Chondrocyte (in vitro differentiated cells): Measurements from ENCODE around the gene XG. TPM values are rescaled to one million over a fixed set of nuclear protein-coding genes. Genes with fewer than 3 reads are reported as not detected.

Source experiments
- DNase-seq: peaks from one replicate; pipeline ENCODE4 v3.0.0; 2021; ENCODE audit warnings: mixed read lengths, low spot score
- H3K27ac Mint-ChIP-seq: one replicate; pipeline ENCODE4 v1.8.0; 2021; ENCODE audit warnings: mild to moderate bottlenecking, moderate library complexity, mixed read lengths; ENCODE audit not compliant: unreplicated experiment
- H3K27me3 Mint-ChIP-seq: 2 replicates; pipeline ENCODE4 v1.8.0; 2021; ENCODE audit warnings: low read depth, mixed read lengths
- H3K36me3 Mint-ChIP-seq: 2 replicates; pipeline ENCODE4 v1.8.0; 2021; ENCODE audit warnings: low read depth, mixed read lengths
- H3K4me1 Mint-ChIP-seq: 2 replicates; pipeline ENCODE4 v1.8.0; 2021; ENCODE audit warnings: low read depth, mild to moderate bottlenecking, mixed read lengths
- H3K4me3 Mint-ChIP-seq: one replicate; pipeline ENCODE4 v1.8.0; 2021; ENCODE audit warnings: mild to moderate bottlenecking, moderate library complexity, mixed read lengths; ENCODE audit not compliant: unreplicated experiment
- H3K9me3 Mint-ChIP-seq: 2 replicates; pipeline ENCODE4 v1.8.0; 2021; ENCODE audit warnings: low read depth, mixed read lengths
- CTCF ChIP-seq: fragments of 200-600 bp; sonication (generic); IDR thresholded peaks from 2 replicates; pipeline ENCODE4 v1.5.0; 2021; ENCODE audit warnings: antibody characterized with exemption, mild to moderate bottlenecking, moderate library complexity
- total RNA-seq: library from RNA; stranded (reverse); gene quantifications from 3 replicates; pipeline ENCODE4 v1.2.1, GENCODE V29; 2021

XG gene
- total RNA-seq, 1 donor from 2014 or later: not detected

GRCh38 chrX:2708592-2709188, 43.1 kb upstream of the XG start:
- Mint-ChIP-seq H3K4me3 (no peak overlapping the region), H3K4me1 (peaks cover 66% of the 10 kb centered on the region), H3K36me3 (peaks cover 2% of the 10 kb centered on the region), H3K27ac (peak overlapping the region; percentile 89), H3K27me3 (no peaks in the 10 kb centered on the region), H3K9me3 (no peaks in the 10 kb centered on the region)
- no peak for DNase-seq
- no peak for TF ChIP-seq CTCF

GRCh38 chrX:2709556-2709955, 42.3 kb upstream of the XG start:
- Mint-ChIP-seq H3K4me1 (peaks cover 62% of the 10 kb centered on the region), H3K36me3 (peaks cover 2% of the 10 kb centered on the region), H3K4me3 (peak overlapping the region; percentile 57), H3K27ac (peak overlapping the region; percentile 94), H3K9me3 (no peaks in the 10 kb centered on the region), H3K27me3 (no peaks in the 10 kb centered on the region)
- TF ChIP-seq CTCF: no peak
- no peak for DNase-seq

- H3K27ac Mint-ChIP-seq: peak overlapping the region; percentile 94
- H3K4me1 Mint-ChIP-seq: peaks cover 55% of the 10 kb centered on the region
- no peaks in the 10 kb centered on the region for H3K27me3 Mint-ChIP-seq
- H3K9me3 Mint-ChIP-seq: no peaks in the 10 kb centered on the region
- H3K36me3 Mint-ChIP-seq: peaks cover 4% of the 10 kb centered on the region
- no peak for DNase-seq
- TF ChIP-seq CTCF: no peak
- peak overlapping the region; percentile 57 for H3K4me3 Mint-ChIP-seq
These were observed 41.6 kb upstream of the XG start for GRCh38 chrX:2710041-2710840.

- DNase-seq: no peak
- peaks cover 47% of the 10 kb centered on the region for H3K4me1 Mint-ChIP-seq
- no peaks in the 10 kb centered on the region for H3K27me3 Mint-ChIP-seq
- H3K36me3 Mint-ChIP-seq: peaks cover 11% of the 10 kb centered on the region
- TF ChIP-seq CTCF: no peak
- H3K9me3 Mint-ChIP-seq: no peaks in the 10 kb centered on the region
- no peak overlapping the region for H3K4me3 Mint-ChIP-seq
- H3K27ac Mint-ChIP-seq: no peak overlapping the region
These were observed 40.4 kb upstream of the XG start for GRCh38 chrX:2711441-2711840.

GRCh38 chrX:2712428-2712827, 39.4 kb upstream of the XG start:
- no peak for TF ChIP-seq CTCF
- Mint-ChIP-seq H3K27me3 (no peaks in the 10 kb centered on the region), H3K4me3 (no peak overlapping the region), H3K36me3 (peaks cover 16% of the 10 kb centered on the region), H3K9me3 (no peaks in the 10 kb centered on the region), H3K4me1 (peaks cover 38% of the 10 kb centered on the region), H3K27ac (no peak overlapping the region)
- no peak for DNase-seq
